Sigmoid colon (tissue), 4 donors: ENCODE results near the gene LYPD6.

Experiments used
- CTCF ChIP-seq, 4 experiments: fragments of 450-650 bp in 3 of 4; fragments of 200-600 bp in 1 of 4; IDR thresholded peaks; one replicate each; pipeline ENCODE4 v1.5.1; 2016 to 2019; ENCODE audit warnings: antibody characterized with exemption in 4 of 4, mild to moderate bottlenecking in 3 of 4, moderate library complexity in 2 of 4
- EP300 ChIP-seq, 4 donors: sonication (generic); formaldehyde crosslinking; IDR thresholded peaks; one replicate each; pipeline ENCODE4 v1.6.1; 2017; ENCODE audit warnings: antibody characterized with exemption in 4 of 4
- POLR2A ChIP-seq, 2 donors: fragments of 450-650 bp; IDR thresholded peaks; one replicate each; pipeline ENCODE4 v1.6.1; 2016; ENCODE audit warnings: antibody characterized with exemption in 2 of 2, mild to moderate bottlenecking in 2 of 2, moderate library complexity in 2 of 2

DNA sequence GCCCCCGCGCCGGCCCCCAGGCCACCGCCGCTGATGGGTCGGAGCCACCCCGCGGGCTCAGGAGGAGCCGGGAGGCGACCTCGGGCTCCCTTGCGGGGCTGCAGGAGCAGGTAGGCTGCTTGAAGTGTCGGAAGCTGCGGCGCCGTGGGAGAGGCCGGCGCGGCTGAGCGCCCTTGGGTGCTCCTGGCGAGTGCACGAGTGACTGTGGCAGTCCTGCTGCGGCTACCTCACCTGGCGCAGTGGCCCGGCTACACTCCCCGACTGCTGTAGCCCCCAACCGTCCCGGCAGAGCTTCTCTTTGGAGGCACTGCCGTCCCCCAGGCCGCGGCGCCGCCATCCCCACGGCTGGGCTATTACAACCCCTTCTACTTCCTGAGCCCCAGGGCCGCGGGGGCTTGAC, 10.0 kb upstream of the LYPD6 start:
- TF ChIP-seq POLR2A (IDR thresholded peaks at IDR 0.05) (no peak), CTCF (IDR thresholded peaks at IDR 0.05) (no peak), EP300 (IDR thresholded peaks at IDR 0.05) (no peak)
